Activated CD8-positive, alpha-beta memory T cell treated with anti-CD3 and anti-CD28 coated beads, Interleukin-2, amount 50 U/mL, for 1 hour (primary cell): ENCODE results near the gene RBBP4.
"Not testable (repeated sequence)": the region's sequence is repeated elsewhere in the genome, so short reads cannot be mapped to it uniquely, and the experiment has no call there.

Experiments used
- DNase-seq: peaks from one replicate; pipeline ENCODE4 v3.0.0-alpha.2; 2020; ENCODE audit errors: extremely low read depth

RBBP4 gene

DNA sequence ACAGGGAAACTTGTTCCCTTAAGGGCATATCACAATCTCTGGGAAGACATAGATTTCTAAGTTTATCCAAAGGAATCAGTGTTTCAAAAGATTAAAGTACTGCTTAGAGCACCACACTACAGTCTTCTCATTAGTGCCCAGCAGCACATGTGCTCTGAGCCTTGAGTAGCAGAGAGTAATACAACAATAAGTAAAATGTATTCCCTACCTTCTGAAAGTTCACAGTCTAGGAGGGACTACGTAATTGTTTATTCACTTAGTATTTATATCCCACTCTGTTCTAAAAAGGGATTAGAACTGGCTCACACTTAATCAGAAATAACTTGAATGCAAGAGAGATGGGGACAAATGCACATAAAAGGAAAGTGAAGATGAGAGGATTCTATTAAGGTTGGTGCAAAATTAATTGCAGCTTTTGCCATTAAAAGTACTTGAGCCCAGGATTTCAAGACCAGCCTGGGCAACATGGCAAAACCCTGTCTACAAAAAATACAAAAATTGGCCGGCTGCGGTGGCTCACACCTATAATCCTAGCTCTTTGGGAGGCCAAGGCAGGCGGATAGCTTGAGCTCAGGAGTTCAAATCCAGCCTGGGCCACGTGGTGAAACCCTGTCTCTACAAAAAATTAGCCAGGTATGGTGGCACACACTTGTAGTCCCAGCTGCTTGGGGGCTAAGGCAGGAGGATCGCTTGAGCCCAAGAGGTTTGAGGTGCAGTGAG is 42.6 kb downstream of the RBBP4 start:
- DNase-seq: no peak

DNA sequence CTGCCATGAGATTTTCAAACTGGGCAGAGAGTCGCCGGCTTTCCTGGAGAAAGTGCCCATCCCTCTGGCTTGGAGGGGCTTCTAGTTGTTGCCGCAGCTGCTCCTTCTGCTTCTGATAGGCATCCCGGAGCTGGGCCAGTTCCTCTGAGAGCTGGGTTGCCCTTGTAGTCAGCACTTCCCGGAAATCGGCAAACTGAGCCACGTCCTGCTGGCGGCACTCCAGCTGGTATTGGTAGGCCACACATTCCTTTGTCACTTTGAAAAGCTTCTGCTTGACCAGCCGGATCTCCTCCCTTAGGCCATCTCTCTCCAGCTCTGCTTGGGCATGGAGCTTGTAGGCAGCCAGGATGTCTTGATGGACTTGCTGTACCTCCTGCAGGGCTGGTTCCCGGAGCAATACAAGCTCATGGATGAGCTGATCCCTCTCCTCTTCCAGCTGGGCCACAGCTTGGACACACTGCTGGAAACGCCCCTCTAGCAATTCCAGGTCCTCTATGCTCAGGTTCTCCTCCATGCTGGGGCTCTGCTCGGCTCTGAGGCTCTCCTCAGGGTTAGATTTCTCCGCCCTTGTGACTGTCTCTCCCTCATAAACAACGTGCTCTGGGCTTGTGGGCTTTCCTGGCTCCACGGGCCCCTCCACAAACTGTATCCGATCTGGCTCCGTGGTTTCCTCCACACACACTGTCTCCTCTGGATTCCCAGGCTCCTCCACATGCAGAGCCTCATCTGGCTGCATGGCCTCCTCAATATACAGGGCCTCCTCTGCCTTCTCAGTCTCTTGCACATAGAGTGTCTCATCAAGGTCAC is 44.3 kb downstream of the RBBP4 start:
- DNase-seq: no peak

DNA sequence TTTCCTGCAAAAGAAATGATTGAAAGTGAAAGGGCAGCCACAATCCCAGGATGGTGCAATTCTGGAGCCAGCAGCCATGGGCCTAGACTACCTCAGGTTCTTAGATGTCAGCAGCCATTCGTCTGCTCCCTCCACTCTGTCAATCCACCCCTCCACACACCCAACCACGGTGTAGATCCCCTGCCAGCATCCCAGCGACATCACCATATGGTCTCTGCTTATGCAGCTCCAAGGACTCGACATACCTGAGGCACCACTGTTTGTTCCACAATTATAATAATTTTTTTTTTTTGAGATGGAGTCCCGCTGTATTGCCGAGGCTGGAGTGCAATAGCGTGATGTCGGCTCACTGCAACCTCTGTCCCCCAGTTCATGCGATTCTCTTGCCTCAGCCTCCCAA is 45.0 kb downstream of the RBBP4 start:
- DNase-seq: no peak

DNA sequence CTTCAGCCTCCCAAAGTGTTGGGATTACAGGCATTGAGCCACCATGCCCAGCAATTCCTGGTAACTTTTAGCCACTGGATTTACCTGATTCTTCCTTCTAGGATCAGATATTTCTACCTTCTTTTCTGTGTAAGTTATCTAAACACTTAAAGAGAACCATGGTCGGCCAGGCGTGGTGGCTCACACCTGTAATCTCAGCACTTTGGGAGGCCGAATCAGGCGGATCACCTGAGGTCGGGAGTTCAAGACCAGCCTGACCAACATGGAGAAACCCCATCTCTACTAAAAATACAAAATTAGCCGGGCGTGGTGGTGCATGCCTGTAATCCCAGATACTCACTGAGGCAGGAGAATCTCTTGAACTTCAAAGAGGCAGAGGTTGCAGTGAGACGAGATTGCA is 46.0 kb downstream of the RBBP4 start:
- DNase-seq: not testable (repeated sequence)

DNA sequence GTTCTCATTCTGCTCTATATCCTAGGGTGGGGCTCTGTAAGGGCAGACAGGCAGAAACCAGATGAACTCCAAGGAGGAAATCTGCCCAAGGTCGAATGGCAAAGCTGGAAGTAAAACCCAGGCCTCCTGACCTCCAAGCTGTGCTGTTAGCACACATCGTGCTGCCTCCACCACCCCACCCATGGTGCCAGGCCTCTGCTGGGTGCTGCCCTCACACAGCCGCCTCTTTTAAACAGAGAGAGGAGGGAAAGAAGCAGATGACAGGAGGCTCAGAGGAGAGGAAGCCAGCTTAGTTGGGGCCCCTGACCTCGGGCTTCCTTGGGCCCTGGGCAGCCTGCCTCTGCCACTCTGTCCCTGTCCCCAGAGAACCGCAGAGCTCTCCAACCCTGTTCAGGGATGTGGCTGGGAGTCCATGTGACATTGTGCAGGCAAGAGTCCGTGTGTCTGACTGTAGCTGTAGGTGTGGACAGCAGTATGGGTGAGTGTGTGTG is 50.5 kb downstream of the RBBP4 start:
- DNase-seq: no peak

DNA sequence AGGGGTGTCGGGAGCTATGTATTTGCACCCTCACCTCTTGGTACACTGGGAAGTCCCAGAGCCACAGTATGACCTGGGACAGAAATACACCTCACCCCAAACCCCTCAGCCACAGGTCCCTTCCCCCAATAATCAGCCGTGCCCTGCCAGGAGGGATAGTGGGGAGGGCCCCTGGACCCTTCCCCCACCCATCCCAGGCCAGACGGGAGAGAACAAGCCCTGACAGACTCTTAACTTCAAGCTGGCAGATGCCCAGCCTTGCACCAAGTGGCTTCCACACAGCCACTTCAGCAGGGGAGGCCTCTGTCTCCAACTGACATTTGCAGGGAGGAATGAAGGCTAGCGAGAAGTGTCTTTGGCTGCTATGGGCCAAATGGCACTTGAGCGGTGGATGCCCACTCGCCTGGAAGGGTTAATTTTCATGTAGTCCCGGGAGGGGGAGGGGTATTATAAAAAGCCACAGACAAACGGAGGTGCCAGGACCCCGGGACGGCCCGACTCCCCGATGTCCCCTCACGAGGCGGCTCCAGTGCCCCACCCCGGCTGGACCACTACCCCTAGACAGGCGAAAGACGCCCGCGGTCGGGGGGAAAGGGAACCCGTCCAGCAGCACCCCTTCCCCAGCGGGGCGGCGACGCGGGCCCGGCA is 51.1 kb downstream of the RBBP4 start:
- DNase-seq: no peak

DNA sequence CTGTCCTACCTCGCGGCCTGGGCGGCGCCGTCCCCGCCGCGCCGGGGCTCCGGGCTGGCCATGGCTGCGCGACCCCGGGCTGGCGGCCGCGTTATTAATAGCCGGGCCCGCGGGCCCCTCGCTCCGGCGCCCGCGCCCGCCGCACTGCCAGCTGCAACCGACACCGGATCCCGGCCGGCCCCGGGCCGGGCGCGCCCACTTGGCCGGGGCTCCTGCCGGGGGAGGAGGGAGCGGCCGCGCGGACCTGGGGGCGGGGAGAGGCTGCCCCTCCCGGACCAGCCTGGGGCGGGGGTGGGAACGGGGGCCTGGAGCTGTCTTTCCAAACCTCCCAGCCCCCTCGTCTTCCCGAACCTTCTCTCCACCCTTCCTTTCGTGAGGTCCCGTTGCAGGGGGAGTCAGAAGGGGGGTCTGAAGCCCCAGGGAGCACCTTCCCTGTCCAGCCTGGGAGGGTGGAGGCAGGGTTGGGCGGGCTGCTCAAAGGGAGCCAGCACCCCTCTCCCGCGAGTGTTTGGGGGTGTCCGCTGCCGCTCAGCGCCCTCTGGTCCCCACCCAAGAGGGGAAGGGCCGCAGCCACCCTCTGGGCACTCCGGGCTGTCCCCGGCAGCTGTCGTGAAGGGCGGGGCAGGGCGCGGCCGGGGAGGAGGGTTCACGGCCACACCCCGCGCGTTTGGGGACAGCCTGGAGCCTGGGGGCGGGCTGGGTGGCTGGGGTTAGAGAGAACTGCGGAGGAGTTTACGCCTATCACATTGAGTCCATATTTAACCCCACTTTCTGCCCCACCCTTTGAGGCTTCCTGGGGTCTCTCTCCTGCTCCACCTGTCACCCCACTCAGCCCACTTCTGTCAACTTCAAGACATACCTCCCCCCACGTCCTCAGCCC is 51.8 kb downstream of the RBBP4 start, which contains the start of gene SYNC:
SYNC (minus strand) TSS at position 172 of the 880 bp plus-strand sequence; CDS start at position 62, 110 bp downstream.
- no peak for DNase-seq

DNA sequence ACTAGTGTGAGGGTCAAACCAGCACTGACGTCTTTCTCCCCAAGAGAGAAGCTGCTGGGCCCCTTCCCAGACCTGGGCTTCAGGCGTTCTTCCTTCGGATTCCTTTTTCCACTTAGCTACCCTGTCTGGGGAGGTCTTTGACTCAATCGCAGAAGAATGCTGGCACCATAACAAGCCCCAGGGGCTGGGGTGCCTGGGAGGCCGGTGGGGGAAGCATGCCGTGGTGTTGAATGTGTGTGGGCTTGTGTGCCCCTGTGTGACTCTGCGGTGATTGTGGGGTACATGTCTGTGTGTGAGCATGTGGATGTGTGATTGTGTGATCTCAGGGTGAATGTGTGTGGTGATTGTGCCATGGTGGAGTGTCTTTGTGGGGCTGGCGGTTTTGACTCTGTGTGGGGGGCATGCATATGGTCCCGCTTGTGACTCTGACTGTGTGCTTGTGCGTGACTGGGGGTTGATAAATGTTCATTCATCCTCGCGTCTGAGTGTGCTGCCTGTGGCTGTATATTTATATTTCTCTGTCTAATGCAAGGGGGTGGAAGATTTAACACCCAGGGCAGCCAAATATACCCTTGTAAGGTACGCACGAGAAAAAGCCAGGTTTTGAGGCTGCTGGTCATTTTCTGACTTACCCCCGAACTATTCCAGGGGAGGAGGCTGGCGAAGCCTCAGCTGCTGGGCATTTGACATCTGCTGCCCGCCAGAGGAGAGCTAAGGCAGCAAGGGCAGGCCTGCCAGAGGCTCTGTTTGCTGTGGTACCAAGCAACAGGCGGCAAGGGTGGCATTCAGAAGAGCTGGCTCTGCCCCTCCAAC is 52.7 kb downstream of the RBBP4 start:
- DNase-seq: no peak

DNA sequence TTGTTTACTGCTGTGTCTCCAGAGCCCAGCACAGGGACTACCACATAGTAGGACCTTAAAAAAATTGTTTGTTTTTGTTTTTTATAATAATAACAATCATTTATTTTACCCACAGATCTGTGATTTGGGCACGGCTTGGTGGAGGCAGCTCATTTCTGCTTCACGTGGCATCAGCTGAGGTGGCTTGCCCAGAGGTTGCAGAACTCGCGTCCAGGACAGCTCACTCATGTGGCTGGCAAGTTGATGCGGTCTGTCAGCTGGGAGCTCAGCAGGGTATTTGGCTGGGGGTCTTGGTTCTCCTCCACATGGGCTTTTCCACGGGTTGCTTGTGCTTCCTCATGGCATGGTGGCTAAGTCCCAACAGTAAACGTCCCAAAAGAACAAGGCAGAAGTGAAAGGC is 54.5 kb downstream of the RBBP4 start:
- DNase-seq: no peak

DNA sequence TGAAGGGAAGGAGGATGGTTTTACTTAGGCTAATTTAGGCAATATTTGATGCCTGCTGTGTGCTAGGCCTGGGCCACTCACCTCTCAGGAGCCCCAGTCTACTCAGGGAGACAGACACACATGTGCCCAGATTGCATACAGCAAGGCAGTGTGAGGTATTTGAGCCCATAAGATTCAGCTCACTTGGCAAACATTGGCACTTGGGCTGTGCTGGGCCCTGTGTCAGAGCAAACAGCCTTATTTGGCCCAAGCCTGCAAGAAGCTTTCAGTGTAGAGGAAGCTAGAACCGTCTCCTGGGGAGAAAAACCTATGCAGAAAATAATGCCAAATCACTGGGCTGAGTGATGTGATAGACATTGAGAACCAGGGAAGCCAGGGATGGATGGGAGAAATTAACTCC is 55.5 kb downstream of the RBBP4 start:
- no peak for DNase-seq

DNA sequence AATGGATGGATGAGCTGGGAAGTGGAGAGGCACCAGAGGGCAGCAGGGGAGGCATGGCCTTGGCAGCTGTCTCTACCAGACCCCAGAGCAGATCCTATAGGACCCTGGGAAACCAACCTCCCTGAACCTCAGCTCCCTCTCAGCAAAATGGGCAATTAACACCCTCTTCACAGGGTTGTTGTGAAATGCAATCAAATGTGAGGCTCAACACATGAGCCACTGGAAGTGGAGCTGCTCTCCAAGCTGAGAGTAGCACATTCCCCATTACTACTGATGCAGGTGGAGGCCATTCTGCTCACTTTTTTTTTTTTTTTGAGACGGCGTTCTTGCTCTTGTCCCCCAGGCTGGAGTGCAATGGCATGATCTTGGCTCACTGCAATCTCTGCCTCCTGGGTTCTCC is 58.1 kb downstream of the RBBP4 start:
- no peak for DNase-seq

DNA sequence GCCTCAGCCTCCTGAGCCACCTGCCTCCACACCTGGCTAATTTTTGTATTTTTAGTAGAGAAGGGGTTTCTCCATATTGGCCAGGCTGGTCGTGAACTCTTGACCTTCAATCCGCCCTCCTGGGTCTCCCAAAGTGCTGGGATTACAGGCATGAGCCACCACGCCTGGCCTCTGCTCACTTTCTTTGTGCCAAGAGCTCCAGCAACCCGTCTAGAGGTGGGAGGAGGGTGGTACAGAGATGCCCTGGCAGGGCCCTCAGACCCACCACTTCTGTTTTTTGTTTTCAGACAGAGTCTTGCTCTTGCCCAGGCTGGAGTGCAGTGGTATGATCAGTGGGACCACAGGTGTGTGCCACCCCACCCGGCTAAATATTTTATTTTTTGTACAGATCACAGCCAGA is 58.5 kb downstream of the RBBP4 start:
- no peak for DNase-seq

DNA sequence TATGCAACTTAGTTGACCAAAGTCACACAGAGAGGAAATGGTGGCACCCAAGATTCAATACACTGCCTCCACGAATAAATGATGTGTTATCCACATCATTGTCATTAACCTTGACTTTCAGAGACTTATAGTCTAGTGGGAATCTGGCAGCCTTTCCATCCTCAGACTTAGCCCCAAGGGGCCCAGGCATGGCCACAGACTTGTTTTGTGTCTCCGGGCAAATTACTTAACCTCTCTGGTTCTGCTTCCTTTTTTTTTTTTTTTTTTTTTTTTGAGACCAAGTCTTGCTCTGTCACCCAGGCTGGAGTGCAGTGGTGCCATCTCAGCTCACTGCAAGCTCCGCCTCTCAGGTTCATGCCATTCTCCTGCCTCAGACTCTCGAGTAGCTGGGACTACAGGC is 60.2 kb downstream of the RBBP4 start:
- not testable (repeated sequence) for DNase-seq

DNA sequence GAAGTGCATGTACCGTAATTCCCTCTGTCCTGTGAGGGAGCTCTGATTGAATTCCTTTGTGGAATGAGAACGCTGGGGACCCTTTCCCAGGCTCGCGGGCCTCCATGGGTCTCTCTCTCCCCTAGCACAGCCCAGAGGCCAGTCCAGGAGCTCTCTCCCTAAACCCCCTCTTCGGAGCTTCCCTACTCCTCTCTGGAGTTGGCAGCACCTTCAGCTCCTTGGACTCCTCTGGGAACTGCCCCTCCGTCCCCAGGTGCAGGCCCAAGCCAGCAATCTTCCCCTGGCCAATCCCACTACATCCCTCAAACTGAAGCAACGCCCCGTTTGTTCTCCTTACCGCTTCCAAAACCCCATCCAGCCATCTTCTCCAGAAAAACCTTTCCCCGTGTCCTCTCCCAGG is 62.1 kb downstream of the RBBP4 start:
- DNase-seq: no peak

DNA sequence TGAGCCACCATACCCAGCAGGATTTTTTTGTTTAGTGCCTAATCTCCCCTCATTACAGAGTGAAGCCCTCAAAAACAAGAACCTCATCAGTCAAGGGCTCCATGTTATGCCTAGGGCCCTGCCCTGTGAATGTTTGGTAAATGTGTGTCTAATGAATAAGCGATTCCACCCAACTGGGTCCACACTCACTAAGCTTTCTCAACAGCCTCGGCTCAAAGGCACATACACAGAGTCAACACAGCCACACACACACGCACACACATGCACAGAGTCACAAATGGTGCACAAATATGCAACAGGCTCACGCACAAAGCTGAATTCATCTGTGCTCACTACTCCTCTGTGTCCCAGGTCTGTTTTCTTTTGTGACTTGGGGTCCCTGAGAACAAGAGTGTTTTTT is 63.3 kb downstream of the RBBP4 start:
- DNase-seq: no peak

DNA sequence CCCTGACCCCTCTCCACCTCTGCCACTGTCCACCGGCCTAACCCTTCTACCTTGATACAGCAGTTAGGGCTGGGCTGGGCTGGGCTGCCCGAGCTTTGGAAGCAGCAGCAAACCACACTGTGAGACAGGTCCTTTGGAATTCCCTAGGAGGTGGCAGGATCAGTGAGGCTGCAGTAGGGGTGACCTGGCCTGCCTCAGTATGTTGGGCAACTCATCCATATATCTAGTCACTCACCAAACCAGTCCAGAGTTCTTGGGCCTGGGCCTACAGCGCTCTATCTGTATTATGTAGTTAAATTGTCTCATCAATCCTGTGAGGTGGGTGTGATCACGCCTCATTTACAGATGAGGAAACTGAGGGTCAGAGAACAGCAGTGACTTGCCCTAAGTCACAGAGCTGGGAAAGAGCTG is 64.9 kb downstream of the RBBP4 start:
- DNase-seq: no peak

DNA sequence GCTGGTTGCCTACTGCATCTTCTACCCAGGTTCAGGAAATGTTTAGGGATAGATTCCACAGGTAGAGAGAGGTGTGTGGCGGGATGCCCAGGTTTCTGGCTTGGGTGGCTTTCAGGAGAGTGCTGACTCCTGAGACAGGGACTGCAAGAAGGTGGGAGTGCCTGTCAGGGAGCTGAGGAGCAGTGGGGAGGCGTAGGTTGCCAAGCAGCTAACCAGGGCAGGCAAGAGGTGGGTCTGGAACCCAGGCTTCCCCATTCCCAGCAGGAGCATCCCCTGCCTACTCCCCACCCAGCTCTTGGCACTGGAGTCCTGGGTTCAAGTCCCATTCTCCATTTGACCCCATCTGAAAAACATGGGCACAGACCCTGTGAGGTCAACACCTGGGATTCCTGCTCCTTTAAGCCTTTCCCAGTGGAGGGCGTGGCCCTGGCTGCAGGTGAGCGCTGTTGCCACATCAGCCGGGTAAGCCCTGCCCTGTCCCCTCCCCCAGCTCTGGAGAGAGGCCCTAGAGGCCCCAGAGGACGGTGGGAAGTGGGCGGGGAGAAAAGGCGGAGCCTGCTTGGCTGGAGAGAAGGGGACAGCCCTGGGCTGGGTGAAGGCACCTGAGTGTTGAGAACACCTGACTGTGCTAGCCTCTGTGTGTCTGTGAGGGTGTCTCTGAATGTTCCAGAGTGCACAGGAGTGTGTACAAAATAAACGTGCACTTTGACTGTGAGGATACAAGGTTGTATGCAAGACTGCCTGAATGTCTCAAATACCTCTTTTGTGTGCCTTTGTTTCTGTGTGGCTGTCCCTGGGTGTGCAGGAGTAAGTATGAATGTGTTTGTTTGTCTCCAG is 65.5 kb downstream of the RBBP4 start:
- no peak for DNase-seq

DNA sequence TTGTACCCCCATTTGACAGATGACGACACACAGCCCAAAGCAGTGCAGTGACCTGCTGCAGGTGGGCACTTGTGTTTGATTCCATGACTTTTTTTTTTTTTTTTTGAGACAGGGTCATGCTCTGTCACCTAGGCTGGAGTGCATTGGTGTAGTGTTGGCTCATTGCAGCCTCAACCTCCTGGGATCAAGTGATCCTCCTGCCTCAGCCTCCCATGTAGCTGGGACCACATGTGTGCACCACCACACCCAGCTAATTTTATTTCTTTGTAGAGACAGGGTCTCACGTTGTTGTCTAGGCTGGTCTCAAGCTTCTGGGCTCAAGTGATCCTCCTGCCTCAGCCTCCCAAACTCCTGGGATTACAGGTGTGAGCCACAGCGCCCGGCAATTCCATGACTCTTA is 66.5 kb downstream of the RBBP4 start:
- DNase-seq: no peak

DNA sequence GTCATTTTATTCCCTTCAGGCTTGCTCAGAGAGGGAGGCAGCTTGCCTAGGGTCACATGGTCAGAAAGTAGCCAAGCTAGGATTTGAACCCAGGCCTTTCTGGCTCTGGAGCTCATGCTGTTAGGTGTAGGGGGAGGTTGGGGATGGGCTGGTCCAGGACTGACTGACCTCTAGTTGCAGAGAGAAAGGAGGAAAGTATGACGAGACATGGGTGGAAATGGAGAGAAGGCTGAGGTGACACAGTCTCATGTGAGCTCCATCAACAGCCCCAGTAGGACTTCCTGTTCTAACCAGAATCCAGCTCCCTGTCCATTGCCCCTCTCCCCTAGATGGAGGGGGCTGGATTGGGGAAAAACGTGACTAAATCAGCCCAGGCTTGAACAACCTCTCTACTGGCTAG is 67.0 kb downstream of the RBBP4 start:
- DNase-seq: no peak

DNA sequence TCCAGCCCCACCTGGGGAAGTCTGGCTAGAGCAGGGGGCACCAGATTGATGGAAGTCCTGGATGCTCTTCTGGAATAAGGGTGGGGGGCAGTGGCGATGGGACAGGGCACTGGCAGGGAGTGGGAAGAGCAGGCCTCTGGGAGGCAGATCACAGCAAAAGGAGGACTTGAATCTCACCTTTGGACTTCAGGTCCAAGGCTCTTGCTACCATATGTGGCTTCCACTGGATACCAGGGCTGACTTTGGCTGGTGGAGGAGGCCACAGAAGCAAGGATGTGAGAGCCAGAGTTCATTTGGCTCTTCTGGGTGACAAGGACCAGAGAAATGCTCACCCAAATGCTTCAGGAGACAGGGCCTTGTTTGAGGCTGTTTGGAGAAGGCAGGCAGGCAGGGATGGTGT is 67.5 kb downstream of the RBBP4 start:
- DNase-seq: no peak
